ENCODE results near the gene RIN3. TPM values are rescaled to one million over a fixed set of nuclear protein-coding genes. Genes with fewer than 3 reads are reported as not detected.
A peak's percentile ranks its signal among the peaks of the same experiment; 100 is the strongest.

The RIN3 gene
- total and polyA plus RNA-seq, 2 donors (not counting 3 experiments of a cell fraction or from before 2014, with no cell fraction given), result 5.1 to 20.8 TPM

- no peak for FAIRE-seq
Observed at GRCh38 chr14:92513966-92514843, 624 bp downstream of the RIN3 start.

More at GRCh38 chr14:92513966-92514843, 624 bp downstream of the RIN3 start:
- Histone ChIP-seq H3K9ac (replicated peaks; ENCODE audit: extremely low read depth, insufficient read depth, low read length) (peak overlapping the region; percentile 84), H3K27me3 (ENCODE audit: control insufficient read depth in 2 of 2, insufficient read depth in 2 of 2, low read length in 2 of 2) (no peaks in the 10 kb centered on the region), H2AFZ (ENCODE audit: low read depth, low read length) (peak overlapping the region; percentile 78), H3K9me1 (replicated peaks; ENCODE audit: control insufficient read depth, extremely low read depth, insufficient read depth, low read length) (no peaks in the 10 kb centered on the region), H3K27ac (ENCODE audit: insufficient read depth, low read depth, low read length) (peak overlapping the region; percentile 60), H3K4me3 (replicated peaks in 1 of 3; ENCODE audit: insufficient read depth in 1 of 3, low read depth in 1 of 3, low read length in 3 of 3) (peak overlapping the region; percentile 62 to 76 (median 67)), H3K4me1 (ENCODE audit: control insufficient read depth, extremely low read depth, insufficient read depth, low read length) (peaks cover 21% of the 10 kb centered on the region), H4K20me1 (replicated peaks; ENCODE audit: control insufficient read depth, extremely low read depth, insufficient read depth, low read length) (no peaks in the 10 kb centered on the region), H3K4me2 (ENCODE audit: insufficient read depth, low read length) (peak overlapping the region; percentile 83), H3K9me3 (replicated peaks; ENCODE audit: control insufficient read depth, insufficient read depth, low read length) (no peaks in the 10 kb centered on the region), H3K36me3 (ENCODE audit: control insufficient read depth in 2 of 2, extremely low read depth in 1 of 2, insufficient read depth in 2 of 2, low read length in 2 of 2) (no peaks in the 10 kb centered on the region), H3K79me2 (ENCODE audit: control insufficient read depth, insufficient read depth, low read length) (peaks cover 4% of the 10 kb centered on the region)
- ChIA-PET POLR2A (interaction anchor here (1.2 kb wide), 1 partner anchor 26 kb away, joined by 3 read pairs; no protein-coding TSS in a partner anchor), CTCF (interaction anchor here (1.7 kb wide), 1 partner anchor 9 kb away, joined by 5 read pairs; no protein-coding TSS in a partner anchor)
- peak; percentile 34 for DNase-seq (ENCODE audit: low read depth, low spot score)
- intact Hi-C loops (cut with micrococcal nuclease) (loop anchor here (1.0 kb wide), 1 partner anchor 167 kb away; no protein-coding TSS in a partner anchor), dilution Hi-C loops (cut with MboI; ENCODE audit: extremely low pct_ligation_motif_present, low sequenced_read_pairs) (no loop called here)
- BruUV-seq (replicated peaks), result TSS peak; percentile 19
- TF ChIP-seq MAX (IDR thresholded peaks at IDR 0.05; ENCODE audit: insufficient read depth, insufficient read length) (no peak), POLR2A (IDR thresholded peaks at IDR 0.05; ENCODE audit: low read depth, low read length) (no peak), EZH2 (IDR thresholded peaks at IDR 0.05; ENCODE audit: borderline replicate concordance, low read depth, low read length, severe bottlenecking) (no peak), MYC (IDR thresholded peaks at IDR 0.05; ENCODE audit: low read depth, low read length) (no peak), CTCF (IDR thresholded peaks at IDR 0.05; ENCODE audit: extremely low read depth in 1 of 2, insufficient read depth in 1 of 2, low read depth in 1 of 2, low read length in 2 of 2) (no peak), GATA2 (IDR thresholded peaks at IDR 0.05; ENCODE audit: insufficient read depth, insufficient read length, low read depth, low read length) (no peak), POLR2AphosphoS5 (IDR thresholded peaks at IDR 0.05; ENCODE audit: insufficient read depth, low read depth, low read length) (no peak), JUN (IDR thresholded peaks at IDR 0.05; ENCODE audit: borderline replicate concordance, insufficient read depth, insufficient read length, low read depth) (no peak), FOS (IDR thresholded peaks at IDR 0.05; ENCODE audit: borderline replicate concordance, insufficient read depth, low read length) (no peak)
